MM.1S (cell line): ENCODE measurements around the gene LTO1.
"Not testable (repeated sequence)": the region's sequence is repeated elsewhere in the genome, so short reads cannot be mapped to it uniquely, and the experiment has no call there.

Experiments
- CTCF ChIP-seq: fragments of 300-600 bp; sonication (generic); IDR thresholded peaks from 2 replicates; pipeline ENCODE4 v1.5.1; 2016; ENCODE audit warnings: antibody characterized with exemption, low read length, mixed read lengths
- EZH2phosphoT487 ChIP-seq: fragments of 300-600 bp; sonication (generic); IDR thresholded peaks from 2 replicates; pipeline ENCODE4 v1.6.1; 2018; ENCODE audit warnings: antibody characterized with exemption, low read length

- TF ChIP-seq CTCF, EZH2phosphoT487: not testable (repeated sequence)
These were observed 20.8 kb upstream of the LTO1 start for GRCh38 chr11:69695995-69696394.
